ENCODE data around the gene RPL10A. TPM values are rescaled to one million over a fixed set of nuclear protein-coding genes. Genes with fewer than 3 reads are reported as not detected.

Gene RPL10A
- total RNA-seq, 2 experiments from 2014 or later, result 1,581 to 2,643 TPM

- Histone ChIP-seq H3K4me3 (ENCODE audit: low read depth, low read length, poor library complexity, severe bottlenecking) (peak overlapping the region; percentile 71), H3K4me2 (ENCODE audit: low read length) (peak overlapping the region; percentile 77), H2AFZ (ENCODE audit: low read length) (no peak overlapping the region), H3K9me2 (ENCODE audit: insufficient read depth, low read length) (no peaks in the 10 kb centered on the region), H3K4me1 (ENCODE audit: insufficient read depth, low read length, poor library complexity, severe bottlenecking) (peaks cover 14% of the 10 kb centered on the region), H4K20me1 (ENCODE audit: insufficient read depth, low read length) (no peaks in the 10 kb centered on the region), H3K27ac (ENCODE audit: low read depth, low read length, poor library complexity, severe bottlenecking) (no peak overlapping the region), H3K79me2 (ENCODE audit: insufficient read depth, low read depth, low read length) (no peaks in the 10 kb centered on the region), H3K36me3 (ENCODE audit: insufficient read depth, low read length) (no peaks in the 10 kb centered on the region), H3K9me3 (ENCODE audit: low read length) (no peaks in the 10 kb centered on the region)
- no TSS peak for BruUV-seq (replicated peaks)
- TF ChIP-seq CTCF (conservative IDR thresholded peaks at IDR 0.05; ENCODE audit: low read length) (no peak; the same call in 1 of the 2 replicates), EZH2phosphoT487 (IDR thresholded peaks at IDR 0.05; ENCODE audit: borderline replicate concordance, low read depth, low read length) (no peak)
- no peak for DNase-seq (ENCODE audit: low spot score)
- ChIA-PET POLR2A (no interaction called here), CTCF (ENCODE audit: unreplicated experiment) (no interaction called here)
- intact Hi-C loops (cut with micrococcal nuclease; ENCODE audit: unreplicated experiment), result no loop called here
These were observed 28.0 kb downstream of the RPL10A start for GRCh38 chr6:35496036-35496840.

GRCh38 chr6:35496841-35497570 is 28.8 kb downstream of the RPL10A start, which contains the start of gene TEAD3:
TSS of gene TEAD3 (minus strand) at chr6:35497079.
- peak within 1 kb of the TSS; percentile 71 for H3K4me3 ChIP-seq (ENCODE audit: low read depth, low read length, poor library complexity, severe bottlenecking)
- ChIA-PET POLR2A (no interaction called here), CTCF (ENCODE audit: unreplicated experiment) (no interaction called here)
- H3K79me2 ChIP-seq (ENCODE audit: insufficient read depth, low read depth, low read length), result no peaks in the 10 kb centered on the region
- peaks cover 14% of the 10 kb centered on the region for H3K4me1 ChIP-seq (ENCODE audit: insufficient read depth, low read length, poor library complexity, severe bottlenecking)
- no peaks in the 10 kb centered on the region for H3K36me3 ChIP-seq (ENCODE audit: insufficient read depth, low read length)
- no peaks in the 10 kb centered on the region for H4K20me1 ChIP-seq (ENCODE audit: insufficient read depth, low read length)
- intact Hi-C loops (cut with micrococcal nuclease; ENCODE audit: unreplicated experiment), result no loop called here
- no peak within 1 kb of the TSS for H3K27ac ChIP-seq (ENCODE audit: low read depth, low read length, poor library complexity, severe bottlenecking)
- TF ChIP-seq CTCF (conservative IDR thresholded peaks at IDR 0.05; ENCODE audit: low read length) (peak; percentile 45; the same call in 1 of the 2 replicates), EZH2phosphoT487 (IDR thresholded peaks at IDR 0.05; ENCODE audit: borderline replicate concordance, low read depth, low read length) (no peak)
- DNase-seq (ENCODE audit: low spot score), result peak; percentile 48
- peak within 1 kb of the TSS; percentile 84 for H2AFZ ChIP-seq (ENCODE audit: low read length)
- H3K9me3 ChIP-seq (ENCODE audit: low read length), result no peaks in the 10 kb centered on the region
- no TSS peak for BruUV-seq (replicated peaks)
- H3K4me2 ChIP-seq (ENCODE audit: low read length), result peak within 1 kb of the TSS; percentile 89
- no peaks in the 10 kb centered on the region for H3K9me2 ChIP-seq (ENCODE audit: insufficient read depth, low read length)
